Esophagus squamous epithelium (tissue), 5 donors: ENCODE results near the gene SMURF2. TPM values are rescaled to one million over a fixed set of nuclear protein-coding genes. Genes with fewer than 3 reads are reported as not detected.

Experiments used
- DNase-seq: peaks from one replicate; lab custom pipeline; 2025; lab: John Stamatoyannopoulos, UW
- H3K27ac ChIP-seq, 4 donors: fragments of 200-600 bp; sonication (generic); one replicate each; pipeline ENCODE4 v1.5.1; 2016 to 2019; ENCODE audit warnings: mild to moderate bottlenecking in 1 of 4
- H3K27me3 ChIP-seq, 4 donors: fragments of 200-600 bp; sonication (generic); 1 replicate in 3 of 4; 2 replicates in 1 of 4; pipeline versions ENCODE4 v1.5.1 to v1.6.0; 2017 to 2021; ENCODE audit warnings: antibody characterized with exemption in 1 of 4
- H3K36me3 ChIP-seq, 3 donors: fragments of 200-600 bp; sonication (generic); one replicate each; pipeline ENCODE4 v1.5.1; 2016 to 2019
- H3K4me1 ChIP-seq, 3 donors: fragments of 200-600 bp; sonication (generic); one replicate each; pipeline ENCODE4 v1.5.1; 2017 to 2019
- H3K4me3 ChIP-seq, 4 donors: fragments of 200-600 bp; sonication (generic); 1 replicate in 3 of 4; 2 replicates in 1 of 4; pipeline ENCODE4 v1.5.1; 2016 to 2019; ENCODE audit warnings: mild to moderate bottlenecking in 2 of 4, moderate library complexity in 1 of 4
- H3K9me3 ChIP-seq, 3 donors: fragments of 200-600 bp; sonication (generic); one replicate each; pipeline ENCODE4 v1.5.1; 2016 to 2019
- CTCF ChIP-seq, 6 experiments: fragments of 450-650 bp in 4 of 6; fragments of 200-600 bp in 2 of 6; sonication (generic) in 2 of 6; IDR thresholded peaks; one replicate each; pipeline ENCODE4 v1.5.1; 2016 to 2019; ENCODE audit warnings: antibody characterized with exemption in 6 of 6, mild to moderate bottlenecking in 4 of 6, moderate library complexity in 4 of 6
- POLR2A ChIP-seq, 4 donors: fragments of 450-650 bp; IDR thresholded peaks; one replicate each; pipeline ENCODE4 v1.6.1; 2017; ENCODE audit warnings: antibody characterized with exemption in 4 of 4, mild to moderate bottlenecking in 4 of 4, moderate library complexity in 3 of 4
- WGBS, 2 donors: methylation state at CpG; one replicate each; pipeline ENCODE4 v1.1.5; 2018; 5-methylcytosine and 5-hydroxymethylcytosine counted together
- intact Hi-C: fragments of 100-400 bp; cut with DNase I; formaldehyde crosslinking; loops from one replicate; pipeline ENCODE4 v1.15.0; 2022
- total RNA-seq, 4 donors: library from RNA; depleted of rRNA; stranded (reverse); fragments of >200 nt; gene quantifications; one replicate each; pipeline ENCODE4 v1.1.0, GENCODE V29; 2016
- donor health status: DM: yes; HTN: yes; CAD: no.

Gene SMURF2
- total RNA-seq, 4 donors from 2014 or later = 7.0 to 22.7 (median 13.0) TPM

DNA sequence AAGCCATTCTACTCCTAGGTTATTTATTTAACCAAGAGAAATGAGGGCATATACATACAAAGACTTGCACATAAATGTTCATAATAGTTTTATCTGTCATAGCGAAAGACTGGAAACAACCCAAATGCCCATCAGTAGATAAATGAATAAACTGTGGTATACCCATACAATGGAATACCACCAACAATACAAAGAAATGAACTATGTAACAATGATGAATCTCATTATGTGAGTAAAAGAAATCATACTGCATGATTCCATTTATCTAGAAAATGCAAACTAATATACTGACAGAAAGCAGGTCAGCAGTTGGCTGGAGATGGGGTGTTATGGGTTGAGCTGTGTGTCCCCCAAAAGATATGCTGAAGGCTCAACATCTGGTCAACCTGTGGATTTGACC is 98.0 kb downstream of the SMURF2 start:
- intact Hi-C loops = no loop called here
- 89 to 100% methylated on average over 1 of the region's 1 CpG for WGBS, 2 donors
- peaks cover 8 to 61% (median 9%) of the 10 kb centered on the region in 3 donors for H3K36me3 ChIP-seq

DNA sequence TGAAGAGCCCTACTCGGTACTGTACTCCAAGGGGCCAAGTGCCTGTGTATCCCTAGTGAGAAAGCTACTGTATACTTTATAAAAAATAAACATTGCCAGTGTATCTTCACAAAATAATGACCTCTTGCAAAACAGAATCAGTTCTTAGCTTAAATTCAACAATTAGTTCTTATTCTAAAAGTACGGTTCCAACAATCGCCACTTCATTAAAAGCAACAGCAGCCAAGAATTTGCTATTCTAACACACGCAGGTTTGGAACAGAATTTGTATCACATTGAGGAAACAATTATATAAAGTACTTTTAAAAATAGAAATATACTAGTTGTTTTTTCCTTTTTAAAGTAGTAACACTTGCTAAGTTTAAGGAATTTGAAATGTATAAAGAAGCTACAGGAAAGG is 106.8 kb downstream of the SMURF2 start:
- no peak for DNase-seq
- 72 to 86% methylated on average over 4 of the region's 4 CpGs for WGBS, 2 donors

More for the DNA sequence above, 98.0 kb downstream of the SMURF2 start:
- no peak overlapping the region for H3K27ac ChIP-seq
- TF ChIP-seq POLR2A (IDR thresholded peaks at IDR 0.05) = no peak
- TF ChIP-seq CTCF (IDR thresholded peaks at IDR 0.05) = no peak
- DNase-seq = no peak
- no peaks in the 10 kb centered on the region for H3K4me1 ChIP-seq
- no peaks in the 10 kb centered on the region for H3K27me3 ChIP-seq
- H3K9me3 ChIP-seq = no peaks in the 10 kb centered on the region
- no peak overlapping the region for H3K4me3 ChIP-seq

DNA sequence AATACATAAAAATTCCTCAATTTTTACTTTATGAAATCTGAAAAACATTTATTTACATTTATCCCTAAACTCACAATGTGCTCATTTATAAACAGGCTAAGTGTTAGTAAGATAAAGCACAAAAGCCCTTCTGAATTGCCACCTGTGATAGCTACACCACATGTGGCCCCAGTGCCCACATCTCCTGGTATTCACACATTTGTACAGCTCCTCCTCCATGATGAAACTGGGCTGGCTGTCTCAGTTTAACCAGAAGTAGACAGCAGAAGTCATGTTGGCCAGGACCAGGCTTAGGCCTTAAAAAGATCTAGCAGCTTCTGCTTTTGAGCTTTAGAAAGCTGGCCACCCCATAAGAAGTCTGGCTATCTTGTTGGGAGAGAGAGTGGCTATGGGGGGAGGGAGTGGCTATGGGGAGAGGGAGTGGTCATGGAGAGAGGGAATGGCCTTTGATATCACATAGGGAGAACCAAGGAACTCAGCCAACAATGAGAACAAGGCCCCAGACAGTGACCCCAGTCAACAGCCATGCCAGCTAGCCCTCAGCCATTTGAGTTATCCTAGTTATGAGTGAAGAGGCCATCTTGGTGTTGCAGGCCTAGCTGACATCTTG is 108.0 kb downstream of the SMURF2 start:
- Histone ChIP-seq H3K9me3 (no peaks in the 10 kb centered on the region), H3K27ac (no peak overlapping the region), H3K4me3 (no peak overlapping the region), H3K36me3 (peaks cover 0 to 95% (median 0%) of the 10 kb centered on the region in 3 donors), H3K4me1 (no peaks in the 10 kb centered on the region), H3K27me3 (no peaks in the 10 kb centered on the region)
- DNase-seq = no peak
- no peak for TF ChIP-seq CTCF (IDR thresholded peaks at IDR 0.05)
- TF ChIP-seq POLR2A (IDR thresholded peaks at IDR 0.05) = no peak
- intact Hi-C loops = no loop called here

More for the DNA sequence above, 106.8 kb downstream of the SMURF2 start:
- Histone ChIP-seq H3K27me3 (no peaks in the 10 kb centered on the region), H3K4me3 (no peak overlapping the region), H3K9me3 (no peaks in the 10 kb centered on the region), H3K4me1 (no peaks in the 10 kb centered on the region), H3K27ac (no peak overlapping the region), H3K36me3 (peaks cover 0 to 96% (median 0%) of the 10 kb centered on the region in 3 donors)
- no peak for TF ChIP-seq POLR2A (IDR thresholded peaks at IDR 0.05)
- TF ChIP-seq CTCF (IDR thresholded peaks at IDR 0.05) = no peak
- intact Hi-C loops = no loop called here

DNA sequence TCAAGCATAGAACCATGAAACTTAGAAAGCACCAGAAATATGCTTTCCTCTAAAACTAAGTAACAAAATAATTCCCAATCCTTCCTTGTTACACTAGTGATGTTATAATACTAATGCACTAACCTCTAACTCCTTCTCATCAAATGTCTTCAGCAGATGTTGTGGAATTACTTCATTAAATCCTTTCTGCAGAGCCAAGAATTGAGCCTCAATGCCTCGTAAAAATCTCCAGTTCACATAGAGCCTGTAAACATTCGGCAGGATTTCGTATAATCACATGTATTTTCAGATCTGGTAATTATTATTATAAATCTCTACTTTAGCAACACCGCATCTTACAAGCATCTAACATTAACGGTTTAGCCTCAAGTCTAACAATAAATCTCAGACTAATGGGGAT is 110.6 kb downstream of the SMURF2 start:
- Histone ChIP-seq H3K4me3 (no peak overlapping the region), H3K4me1 (no peaks in the 10 kb centered on the region), H3K27me3 (no peaks in the 10 kb centered on the region), H3K9me3 (no peaks in the 10 kb centered on the region), H3K27ac (no peak overlapping the region), H3K36me3 (peaks cover 0 to 94% (median 9%) of the 10 kb centered on the region in 3 donors)
- intact Hi-C loops = no loop called here
- DNase-seq = no peak
- TF ChIP-seq CTCF (IDR thresholded peaks at IDR 0.05) = no peak
- TF ChIP-seq POLR2A (IDR thresholded peaks at IDR 0.05) = no peak
- 64 to 87% methylated on average over 5 of the region's 5 CpGs for WGBS, 2 donors

DNA sequence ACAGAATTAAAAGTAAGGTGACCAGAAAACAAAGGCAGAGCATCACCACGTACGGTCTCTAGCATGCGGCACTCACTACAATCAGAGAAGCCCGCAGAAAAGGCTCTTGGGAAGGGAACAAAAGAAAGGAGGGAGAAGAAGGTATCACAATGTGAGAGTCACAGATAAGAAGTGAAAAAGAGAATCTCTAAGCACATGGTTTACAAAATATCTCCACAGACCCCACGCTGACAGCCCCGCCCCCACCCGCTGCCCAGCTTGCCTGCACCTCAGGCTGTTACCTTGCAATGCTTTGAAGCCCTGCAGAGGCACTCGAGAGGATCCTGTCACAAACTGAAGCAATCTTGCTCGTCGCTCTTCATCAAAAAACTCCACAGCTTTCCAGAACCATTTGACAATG is 114.8 kb downstream of the SMURF2 start:
- intact Hi-C loops = no loop called here
- peaks cover 0 to 92% (median 14%) of the 10 kb centered on the region in 3 donors for H3K36me3 ChIP-seq

More for the DNA sequence above, 114.8 kb downstream of the SMURF2 start:
- WGBS, 2 donors = 84 to 85% methylated on average over 10 of the region's 10 CpGs
- TF ChIP-seq CTCF (IDR thresholded peaks at IDR 0.05) (no peak), POLR2A (IDR thresholded peaks at IDR 0.05) (no peak)
- Histone ChIP-seq H3K4me3 (no peak overlapping the region), H3K27ac (no peak overlapping the region), H3K4me1 (no peaks in the 10 kb centered on the region), H3K27me3 (no peaks in the 10 kb centered on the region), H3K9me3 (no peaks in the 10 kb centered on the region)
- DNase-seq = no peak
